Measurements from ENCODE around the gene TOPORS.

Gene TOPORS

DNA sequence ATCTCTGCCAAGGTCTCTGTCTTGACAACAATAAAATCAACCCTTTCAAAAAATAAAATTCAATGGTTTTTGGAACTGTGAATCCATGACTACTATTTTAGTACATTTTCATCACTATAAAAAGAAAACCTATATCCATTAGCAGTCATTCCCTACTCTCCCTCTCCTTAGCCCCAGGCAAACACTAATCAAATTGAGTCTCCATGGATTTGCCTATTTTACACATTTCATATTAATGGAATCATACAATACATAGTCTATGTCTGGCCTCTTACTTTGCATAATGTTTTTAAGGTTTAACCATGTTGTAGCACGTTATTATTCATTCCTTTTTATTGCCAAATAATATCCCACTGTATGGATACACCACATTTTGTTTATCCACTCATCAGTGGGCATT is 50.5 kb downstream of the TOPORS start:
- FAIRE-seq, result no peak

- no peak for FAIRE-seq
Measured at GRCh38 chr9:32500768-32501167, 51.6 kb downstream of the TOPORS start.

DNA sequence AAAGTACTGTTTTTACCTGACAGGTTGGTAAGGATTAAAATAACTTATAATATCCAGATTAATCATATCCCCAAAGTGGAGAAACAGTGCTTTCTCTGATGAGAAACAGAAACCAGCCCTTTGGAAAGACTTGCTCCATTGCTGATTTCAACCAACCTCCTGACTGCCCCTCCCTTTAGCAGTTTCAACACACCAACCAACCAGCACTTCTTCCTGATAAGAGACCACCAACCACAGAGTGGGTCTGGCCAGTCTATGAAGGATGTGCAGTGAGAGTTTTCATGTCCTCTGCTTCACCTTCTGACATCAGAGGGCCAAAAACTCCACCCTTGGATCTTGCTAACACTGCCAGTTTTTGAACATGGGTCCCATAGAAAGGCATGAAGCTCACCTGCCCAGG is 54.5 kb downstream of the TOPORS start:
- no peak for FAIRE-seq

DNA sequence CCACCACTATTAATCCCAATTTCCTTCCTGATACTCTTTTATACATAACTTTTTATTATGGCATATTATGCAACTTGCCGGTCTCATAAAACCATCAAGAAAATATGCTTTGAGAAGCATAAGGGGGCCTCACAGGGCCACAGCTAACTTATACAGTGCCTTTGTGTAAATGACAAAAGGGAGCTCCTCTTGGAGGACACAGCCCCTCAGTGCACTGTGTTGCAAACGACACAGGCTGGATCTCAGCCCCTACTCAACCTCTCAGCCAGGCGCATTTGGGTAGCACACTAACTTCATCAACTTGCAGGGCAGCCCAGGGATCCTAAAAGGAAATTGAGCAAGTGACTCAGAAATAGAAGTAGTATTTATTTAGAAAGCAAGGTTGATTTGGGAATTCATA is 61.8 kb downstream of the TOPORS start:
- no peak for FAIRE-seq

Data from colon (tissue), 2 donors.